Measurements from ENCODE around the gene ZNF423.

ZNF423 gene

DNA sequence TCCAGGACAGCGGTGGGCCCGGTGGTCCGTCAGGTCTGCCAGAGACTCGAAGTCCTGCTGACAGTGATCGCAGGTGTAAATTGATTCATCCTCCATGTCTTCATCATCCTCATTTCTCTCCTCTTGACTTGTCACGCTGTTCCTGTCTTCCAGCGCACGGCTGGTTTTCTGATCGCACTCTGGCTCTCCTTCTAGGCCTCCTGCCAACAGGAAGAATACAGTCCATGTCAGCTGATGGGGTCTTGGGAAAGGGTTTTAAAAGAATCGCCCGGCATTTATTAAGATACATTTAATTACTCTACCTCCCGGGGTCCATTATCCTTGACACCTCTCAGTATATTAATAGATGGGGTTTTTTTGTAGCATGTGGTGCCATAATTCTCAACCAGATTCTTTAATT, 125.1 kb downstream of the ZNF423 start:
- TF ChIP-seq, protein P1, sequence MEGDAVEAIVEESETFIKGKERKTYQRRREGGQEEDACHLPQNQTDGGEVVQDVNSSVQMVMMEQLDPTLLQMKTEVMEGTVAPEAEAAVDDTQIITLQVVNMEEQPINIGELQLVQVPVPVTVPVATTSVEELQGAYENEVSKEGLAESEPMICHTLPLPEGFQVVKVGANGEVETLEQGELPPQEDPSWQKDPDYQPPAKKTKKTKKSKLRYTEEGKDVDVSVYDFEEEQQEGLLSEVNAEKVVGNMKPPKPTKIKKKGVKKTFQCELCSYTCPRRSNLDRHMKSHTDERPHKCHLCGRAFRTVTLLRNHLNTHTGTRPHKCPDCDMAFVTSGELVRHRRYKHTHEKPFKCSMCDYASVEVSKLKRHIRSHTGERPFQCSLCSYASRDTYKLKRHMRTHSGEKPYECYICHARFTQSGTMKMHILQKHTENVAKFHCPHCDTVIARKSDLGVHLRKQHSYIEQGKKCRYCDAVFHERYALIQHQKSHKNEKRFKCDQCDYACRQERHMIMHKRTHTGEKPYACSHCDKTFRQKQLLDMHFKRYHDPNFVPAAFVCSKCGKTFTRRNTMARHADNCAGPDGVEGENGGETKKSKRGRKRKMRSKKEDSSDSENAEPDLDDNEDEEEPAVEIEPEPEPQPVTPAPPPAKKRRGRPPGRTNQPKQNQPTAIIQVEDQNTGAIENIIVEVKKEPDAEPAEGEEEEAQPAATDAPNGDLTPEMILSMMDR (IDR thresholded peaks at IDR 0.05; ENCODE audit: insufficient read depth, missing control alignments), result no peak
- no peak for DNase-seq (ENCODE audit: insufficient read length, low spot score)
- no peak for FAIRE-seq

DNA sequence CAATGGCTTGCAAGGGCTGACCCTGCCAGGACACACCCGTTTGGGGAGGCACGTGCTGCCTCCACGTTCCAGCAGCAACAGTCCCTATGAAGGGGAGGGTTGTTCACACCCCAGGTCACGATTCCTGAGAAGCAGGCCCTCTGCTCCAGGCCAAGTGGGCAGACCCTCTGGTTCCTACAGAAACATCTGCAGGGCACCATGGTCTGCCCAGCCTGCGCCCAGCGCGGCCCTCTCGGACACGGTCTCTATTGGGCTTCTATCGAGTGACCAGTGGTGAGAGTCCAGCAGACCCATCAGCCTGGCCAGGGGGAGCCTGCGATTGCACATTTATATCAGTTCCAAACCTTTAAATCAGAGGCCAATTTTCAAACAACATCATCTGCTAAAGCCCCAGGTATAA, 128.3 kb downstream of the ZNF423 start:
- FAIRE-seq (no peak), DNase-seq (ENCODE audit: insufficient read length, low spot score) (no peak)
- TF ChIP-seq, protein P1 (IDR thresholded peaks at IDR 0.05; ENCODE audit: insufficient read depth, missing control alignments), result no peak

DNA sequence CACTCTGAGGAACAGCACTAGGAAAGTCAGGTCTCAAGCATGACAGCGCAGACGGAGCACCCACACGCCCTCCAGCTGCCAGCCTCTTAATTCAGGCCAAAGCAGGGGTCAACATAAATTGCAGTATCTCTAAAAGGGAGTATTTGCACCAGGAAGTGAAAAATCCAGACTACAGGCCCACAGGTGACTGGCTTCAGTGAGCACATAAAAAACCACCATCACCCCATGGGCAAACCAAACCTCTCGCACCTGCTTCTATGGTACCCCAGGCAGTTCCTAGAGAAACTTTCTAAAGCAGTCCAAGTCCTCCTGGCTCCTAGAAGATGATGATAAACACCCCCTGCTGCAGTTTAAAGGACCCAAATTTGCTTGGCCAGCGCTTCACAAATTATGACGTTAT, 129.8 kb downstream of the ZNF423 start:
- TF ChIP-seq, protein P1 (IDR thresholded peaks at IDR 0.05; ENCODE audit: insufficient read depth, missing control alignments), result no peak
- no peak for FAIRE-seq
- no peak for DNase-seq (ENCODE audit: insufficient read length, low spot score)

DNA sequence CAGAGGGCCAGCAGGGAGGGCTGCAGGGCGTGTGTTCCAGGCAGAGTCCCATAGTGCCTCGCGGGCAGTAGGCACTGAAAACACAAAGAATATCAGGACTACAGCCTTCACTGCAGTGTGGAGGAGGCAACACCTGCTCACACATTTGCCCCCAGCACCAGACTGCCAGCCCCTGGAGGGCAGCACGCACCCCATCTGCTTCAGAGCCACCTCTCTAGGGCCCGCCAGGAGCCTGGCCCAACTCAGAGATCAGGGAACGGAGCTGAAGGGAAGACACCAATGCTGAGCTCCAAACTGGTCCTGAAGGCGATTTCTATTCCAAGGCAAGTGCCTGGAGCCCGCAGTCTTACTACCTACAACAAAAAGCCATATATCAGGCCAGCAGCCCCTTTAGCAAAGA, 130.3 kb downstream of the ZNF423 start:
- FAIRE-seq (no peak), DNase-seq (ENCODE audit: insufficient read length, low spot score) (no peak)
- TF ChIP-seq, protein P1 (IDR thresholded peaks at IDR 0.05; ENCODE audit: insufficient read depth, missing control alignments), result no peak

DNA sequence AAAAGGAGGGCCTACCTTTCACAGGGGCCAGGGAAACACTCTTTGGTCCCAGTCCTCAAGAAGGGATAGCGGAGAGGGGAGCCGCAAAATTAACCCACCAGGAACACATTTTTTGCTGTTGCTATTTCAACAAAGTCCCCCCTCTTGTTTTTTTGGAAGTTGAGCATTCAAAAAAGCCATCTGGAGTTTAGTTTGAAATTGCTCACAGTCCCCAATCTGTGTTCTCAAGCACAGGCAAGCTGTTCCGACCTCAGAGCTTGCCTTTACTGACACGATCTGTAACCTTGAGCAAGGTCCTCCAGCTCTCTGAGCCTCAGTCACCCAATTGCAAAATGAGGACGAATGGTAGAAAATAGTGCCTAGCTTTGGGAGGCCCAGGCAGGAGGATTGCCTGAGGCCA, 131.1 kb downstream of the ZNF423 start:
- TF ChIP-seq, protein P1 (IDR thresholded peaks at IDR 0.05; ENCODE audit: insufficient read depth, missing control alignments), result no peak
- DNase-seq (ENCODE audit: insufficient read length, low spot score) (no peak), FAIRE-seq (no peak)

DNA sequence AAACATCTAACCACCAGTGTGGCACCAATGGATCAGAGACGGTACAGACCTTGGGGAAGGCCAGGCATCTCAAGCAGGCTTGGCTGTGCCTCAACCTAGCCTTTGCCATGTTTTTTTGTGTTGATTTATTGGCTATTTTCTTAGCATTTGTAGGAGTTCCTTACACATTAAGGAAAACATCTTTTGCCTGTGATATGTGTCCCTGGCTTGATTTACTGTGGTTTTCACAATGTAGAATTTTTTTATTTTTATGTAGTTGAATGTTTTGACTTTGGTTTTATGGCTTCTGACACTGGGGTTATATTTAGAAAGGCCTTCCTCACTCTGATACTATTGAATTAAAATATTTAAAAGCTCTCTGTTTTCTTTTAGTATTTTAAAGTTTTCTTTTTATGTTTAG, 132.6 kb downstream of the ZNF423 start:
- FAIRE-seq, result no peak
- TF ChIP-seq, protein P1 (IDR thresholded peaks at IDR 0.05; ENCODE audit: insufficient read depth, missing control alignments), result no peak

DNA sequence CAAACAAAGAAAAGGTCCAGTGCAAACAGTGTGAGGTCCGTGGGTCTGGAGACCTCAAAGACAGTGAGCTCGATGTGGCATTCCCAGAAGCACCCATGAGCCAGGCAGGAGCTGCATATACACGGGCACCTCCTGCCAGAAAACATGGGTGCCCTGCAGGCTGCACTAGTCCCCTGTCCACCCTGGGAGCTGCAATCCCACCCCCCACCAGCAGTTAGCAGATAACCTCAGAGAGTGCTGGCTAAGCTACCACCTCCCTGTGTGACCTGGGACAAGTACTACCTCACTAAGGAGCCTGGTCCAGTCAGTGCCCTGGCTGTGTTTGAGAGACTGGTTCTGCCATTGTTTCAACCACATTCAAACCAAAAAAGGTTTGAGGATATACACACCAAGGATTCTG, 135.7 kb downstream of the ZNF423 start:
- DNase-seq (ENCODE audit: insufficient read length, low spot score), result no peak
- FAIRE-seq, result no peak
- TF ChIP-seq, protein P1 (IDR thresholded peaks at IDR 0.05; ENCODE audit: insufficient read depth, missing control alignments), result no peak

More for the DNA sequence above, 132.6 kb downstream of the ZNF423 start:
- no peak for DNase-seq (ENCODE audit: insufficient read length, low spot score)
